Kidney tubule cell (primary cell): Measurements from ENCODE around the gene PRICKLE3.

Experiments used
- DNase-seq: peaks from one replicate; pipeline ENCODE4 v3.0.0-alpha.2; 2018; ENCODE audit warnings: low spot score

PRICKLE3 gene

GRCh38 chrX:49205443-49205842, 19.3 kb upstream of the PRICKLE3 start:
- DNase-seq: no peak

GRCh38 chrX:49204709-49205108, 18.5 kb upstream of the PRICKLE3 start:
- DNase-seq: no peak

- DNase-seq: no peak
Observed at GRCh38 chrX:49204017-49204416, 17.8 kb upstream of the PRICKLE3 start.

GRCh38 chrX:49203536-49203935, 17.4 kb upstream of the PRICKLE3 start:
- DNase-seq: no peak

- no peak for DNase-seq
Observed at GRCh38 chrX:49202022-49202421, 15.8 kb upstream of the PRICKLE3 start.

GRCh38 chrX:49199906-49200771, 14.0 kb upstream of the PRICKLE3 start, which contains the start of gene SYP:
Gene SYP, minus strand, starts transcription at chrX:49200193. Its CDS starts 7 bp downstream, at chrX:49200186.
- DNase-seq: peak; percentile 88

- DNase-seq: no peak
Observed at GRCh38 chrX:49199315-49199595, 13.1 kb upstream of the PRICKLE3 start.

- DNase-seq: no peak
Observed at GRCh38 chrX:49198540-49199314, 12.6 kb upstream of the PRICKLE3 start.

GRCh38 chrX:49197543-49198087, 11.4 kb upstream of the PRICKLE3 start:
- DNase-seq: no peak

GRCh38 chrX:49193542-49193964, 7.4 kb upstream of the PRICKLE3 start:
- DNase-seq: no peak

- peak; percentile 49 for DNase-seq
Observed at GRCh38 chrX:49192722-49193328, 6.7 kb upstream of the PRICKLE3 start.

GRCh38 chrX:49191574-49192011, 5.4 kb upstream of the PRICKLE3 start:
- DNase-seq: peak; percentile 26

GRCh38 chrX:49190821-49191573, 4.8 kb upstream of the PRICKLE3 start:
- peak; percentile 99 for DNase-seq

- no peak for DNase-seq
Observed at GRCh38 chrX:49189606-49190005, 3.4 kb upstream of the PRICKLE3 start.

GRCh38 chrX:49188468-49189076, 2.4 kb upstream of the PRICKLE3 start:
- no peak for DNase-seq

GRCh38 chrX:49187526-49187925, 1.4 kb upstream of the PRICKLE3 start:
- no peak for DNase-seq

GRCh38 chrX:49187028-49187394, 838 bp upstream of the PRICKLE3 start:
- DNase-seq: no peak

GRCh38 chrX:49184294-49185281, 1.6 kb downstream of the PRICKLE3 start:
- DNase-seq: peak; percentile 94

GRCh38 chrX:49183701-49184281, 2.4 kb downstream of the PRICKLE3 start:
- no peak for DNase-seq

GRCh38 chrX:49179358-49179757, 6.8 kb downstream of the PRICKLE3 start:
- no peak for DNase-seq
